Measurements from ENCODE around the gene ABHD12.
"Not testable (repeated sequence)": the region's sequence is repeated elsewhere in the genome, so short reads cannot be mapped to it uniquely, and the experiment has no call there.

ABHD12 gene

DNA sequence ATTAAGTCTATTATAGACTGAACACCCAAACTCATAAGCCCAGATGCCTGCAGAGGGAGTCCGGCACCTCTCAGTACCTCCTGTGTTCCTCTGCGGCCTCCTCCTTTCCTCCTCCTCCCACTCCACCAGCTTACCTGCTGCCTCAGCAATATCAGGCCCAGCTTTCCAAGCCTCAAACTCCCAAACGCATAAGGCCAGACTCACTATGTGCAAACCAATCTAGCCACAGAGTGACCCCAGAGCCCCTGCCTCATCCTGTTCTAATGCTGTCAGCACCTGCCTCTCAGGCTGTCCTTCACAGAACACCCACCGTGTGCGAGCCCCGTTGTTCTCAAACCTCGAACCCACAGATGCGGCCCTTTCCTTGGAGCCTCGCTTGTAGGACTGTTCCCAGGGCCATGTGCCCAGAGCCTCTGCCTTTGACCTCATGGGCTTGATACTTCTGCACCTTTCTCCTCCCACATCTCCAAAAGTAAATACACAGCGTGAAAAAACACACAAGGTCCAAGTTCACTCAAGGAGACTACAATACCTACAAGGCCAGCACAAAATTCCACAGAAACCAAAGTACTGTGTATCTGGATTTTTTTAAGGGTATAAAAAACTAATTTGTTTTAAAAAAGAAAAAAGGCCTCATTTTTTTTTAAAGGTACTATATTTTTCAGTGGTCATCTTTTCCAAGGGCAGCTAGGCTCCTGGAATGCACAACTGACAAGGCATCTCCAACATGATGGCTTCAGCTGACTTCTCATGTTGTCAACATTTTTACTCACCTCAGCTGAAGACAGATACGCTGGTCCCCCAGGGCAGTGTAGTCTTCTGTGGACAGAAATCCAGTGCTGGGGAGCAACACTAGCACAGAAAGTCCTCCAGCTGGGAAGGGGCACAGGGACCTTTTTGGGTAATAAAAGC, 52.3 kb downstream of the ABHD12 start:
- no peak for DNase-seq (ENCODE audit: low read depth in 1 of 2, low spot score in 1 of 2)
- no peaks in the 10 kb centered on the region for H3K27me3 ChIP-seq (ENCODE audit: insufficient read depth, poor library complexity, severe bottlenecking)
- no peak overlapping the region for H3K4me3 ChIP-seq (replicated peaks; ENCODE audit: insufficient read depth, low read length)
- no peak for TF ChIP-seq POLR2AphosphoS5 (IDR thresholded peaks at IDR 0.05; ENCODE audit: low read depth)
- no peak for TF ChIP-seq SPI1 (IDR thresholded peaks at IDR 0.05; ENCODE audit: borderline replicate concordance, low read depth)
- TF ChIP-seq, protein P1, sequence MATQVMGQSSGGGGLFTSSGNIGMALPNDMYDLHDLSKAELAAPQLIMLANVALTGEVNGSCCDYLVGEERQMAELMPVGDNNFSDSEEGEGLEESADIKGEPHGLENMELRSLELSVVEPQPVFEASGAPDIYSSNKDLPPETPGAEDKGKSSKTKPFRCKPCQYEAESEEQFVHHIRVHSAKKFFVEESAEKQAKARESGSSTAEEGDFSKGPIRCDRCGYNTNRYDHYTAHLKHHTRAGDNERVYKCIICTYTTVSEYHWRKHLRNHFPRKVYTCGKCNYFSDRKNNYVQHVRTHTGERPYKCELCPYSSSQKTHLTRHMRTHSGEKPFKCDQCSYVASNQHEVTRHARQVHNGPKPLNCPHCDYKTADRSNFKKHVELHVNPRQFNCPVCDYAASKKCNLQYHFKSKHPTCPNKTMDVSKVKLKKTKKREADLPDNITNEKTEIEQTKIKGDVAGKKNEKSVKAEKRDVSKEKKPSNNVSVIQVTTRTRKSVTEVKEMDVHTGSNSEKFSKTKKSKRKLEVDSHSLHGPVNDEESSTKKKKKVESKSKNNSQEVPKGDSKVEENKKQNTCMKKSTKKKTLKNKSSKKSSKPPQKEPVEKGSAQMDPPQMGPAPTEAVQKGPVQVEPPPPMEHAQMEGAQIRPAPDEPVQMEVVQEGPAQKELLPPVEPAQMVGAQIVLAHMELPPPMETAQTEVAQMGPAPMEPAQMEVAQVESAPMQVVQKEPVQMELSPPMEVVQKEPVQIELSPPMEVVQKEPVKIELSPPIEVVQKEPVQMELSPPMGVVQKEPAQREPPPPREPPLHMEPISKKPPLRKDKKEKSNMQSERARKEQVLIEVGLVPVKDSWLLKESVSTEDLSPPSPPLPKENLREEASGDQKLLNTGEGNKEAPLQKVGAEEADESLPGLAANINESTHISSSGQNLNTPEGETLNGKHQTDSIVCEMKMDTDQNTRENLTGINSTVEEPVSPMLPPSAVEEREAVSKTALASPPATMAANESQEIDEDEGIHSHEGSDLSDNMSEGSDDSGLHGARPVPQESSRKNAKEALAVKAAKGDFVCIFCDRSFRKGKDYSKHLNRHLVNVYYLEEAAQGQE (IDR thresholded peaks at IDR 0.05; ENCODE audit: insufficient replicate concordance, low read depth), result no peak
- TF ChIP-seq GABPA (IDR thresholded peaks at IDR 0.05; ENCODE audit: low read depth), result no peak
- TF ChIP-seq, protein P2, sequence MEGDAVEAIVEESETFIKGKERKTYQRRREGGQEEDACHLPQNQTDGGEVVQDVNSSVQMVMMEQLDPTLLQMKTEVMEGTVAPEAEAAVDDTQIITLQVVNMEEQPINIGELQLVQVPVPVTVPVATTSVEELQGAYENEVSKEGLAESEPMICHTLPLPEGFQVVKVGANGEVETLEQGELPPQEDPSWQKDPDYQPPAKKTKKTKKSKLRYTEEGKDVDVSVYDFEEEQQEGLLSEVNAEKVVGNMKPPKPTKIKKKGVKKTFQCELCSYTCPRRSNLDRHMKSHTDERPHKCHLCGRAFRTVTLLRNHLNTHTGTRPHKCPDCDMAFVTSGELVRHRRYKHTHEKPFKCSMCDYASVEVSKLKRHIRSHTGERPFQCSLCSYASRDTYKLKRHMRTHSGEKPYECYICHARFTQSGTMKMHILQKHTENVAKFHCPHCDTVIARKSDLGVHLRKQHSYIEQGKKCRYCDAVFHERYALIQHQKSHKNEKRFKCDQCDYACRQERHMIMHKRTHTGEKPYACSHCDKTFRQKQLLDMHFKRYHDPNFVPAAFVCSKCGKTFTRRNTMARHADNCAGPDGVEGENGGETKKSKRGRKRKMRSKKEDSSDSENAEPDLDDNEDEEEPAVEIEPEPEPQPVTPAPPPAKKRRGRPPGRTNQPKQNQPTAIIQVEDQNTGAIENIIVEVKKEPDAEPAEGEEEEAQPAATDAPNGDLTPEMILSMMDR (IDR thresholded peaks at IDR 0.05; ENCODE audit: insufficient read depth, low read length), result no peak
- no peak overlapping the region for H3K27ac ChIP-seq (replicated peaks)

DNA sequence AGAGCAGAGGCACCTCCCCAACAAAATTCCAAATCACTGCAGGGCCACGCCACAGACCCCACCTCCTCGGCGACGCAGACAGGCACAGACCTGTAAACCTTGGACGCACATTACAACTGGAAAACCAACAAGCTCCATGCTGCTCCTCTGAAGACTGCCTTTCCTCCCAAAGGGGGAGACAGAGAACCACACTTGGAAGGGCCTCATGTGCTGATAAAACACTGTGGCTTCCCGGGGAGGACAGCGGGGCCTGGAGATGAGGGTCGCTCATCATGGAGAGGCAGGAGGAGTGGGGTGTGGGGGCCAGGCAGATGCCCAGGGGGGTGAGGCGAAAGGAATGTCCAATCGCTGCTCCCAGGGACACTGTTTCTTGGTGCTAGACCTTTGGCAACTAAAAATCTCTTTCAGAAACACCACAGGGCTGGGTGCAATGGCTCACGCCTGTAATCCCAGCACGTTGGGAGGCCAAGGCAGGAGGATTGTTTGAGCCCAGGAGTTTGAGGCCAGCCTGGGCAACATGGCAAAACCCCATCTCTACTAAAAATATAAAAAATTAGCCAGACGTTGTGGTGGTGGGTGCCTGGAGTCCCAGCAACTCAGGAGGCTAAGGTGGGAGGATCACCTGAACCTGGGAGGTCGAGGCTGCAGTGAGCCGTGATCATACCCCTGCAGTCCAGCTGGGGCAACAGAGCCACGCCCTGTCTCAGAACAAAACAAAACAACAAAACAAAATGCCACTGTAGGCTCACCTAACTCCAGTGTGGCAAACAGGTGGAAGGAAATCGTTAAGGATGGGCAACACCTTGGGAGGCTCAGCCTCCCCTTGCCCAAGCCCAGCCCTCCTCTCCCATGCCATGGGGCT, 53.8 kb downstream of the ABHD12 start:
- no peak overlapping the region for H3K4me3 ChIP-seq (replicated peaks; ENCODE audit: insufficient read depth, low read length)
- no peak overlapping the region for H3K27ac ChIP-seq (replicated peaks)
- H3K27me3 ChIP-seq (ENCODE audit: insufficient read depth, poor library complexity, severe bottlenecking), result no peaks in the 10 kb centered on the region
- peak in 1 of 2 experiments; percentile 11 for DNase-seq (ENCODE audit: low read depth in 1 of 2, low spot score in 1 of 2)
- TF ChIP-seq POLR2AphosphoS5 (IDR thresholded peaks at IDR 0.05; ENCODE audit: low read depth) (no peak), SPI1 (IDR thresholded peaks at IDR 0.05; ENCODE audit: borderline replicate concordance, low read depth) (no peak), GABPA (IDR thresholded peaks at IDR 0.05; ENCODE audit: low read depth) (no peak)
- TF ChIP-seq, protein P1 (IDR thresholded peaks at IDR 0.05; ENCODE audit: insufficient replicate concordance, low read depth), result no peak
- TF ChIP-seq, protein P2 (IDR thresholded peaks at IDR 0.05; ENCODE audit: insufficient read depth, low read length), result no peak

DNA sequence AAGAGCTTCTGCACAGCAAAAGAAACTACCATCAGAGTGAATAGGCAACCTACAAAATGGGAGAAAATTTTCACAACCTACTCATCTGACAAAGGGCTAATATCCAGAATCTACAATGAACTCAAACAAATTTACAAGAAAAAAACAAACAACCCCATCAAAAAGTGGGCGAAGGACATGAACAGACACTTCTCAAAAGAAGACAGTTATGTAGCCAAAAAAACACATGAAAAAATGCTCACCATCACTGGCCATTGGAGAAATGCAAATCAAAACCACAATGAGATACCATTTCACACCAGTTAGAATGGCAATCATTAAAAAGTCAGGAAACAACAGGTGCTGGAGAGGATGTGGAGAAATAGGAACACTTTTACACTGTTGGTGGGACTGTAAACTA, 55.7 kb downstream of the ABHD12 start:
- DNase-seq (ENCODE audit: low read depth in 1 of 2, low spot score in 1 of 2); H3K27me3 ChIP-seq (ENCODE audit: insufficient read depth, poor library complexity, severe bottlenecking); H3K4me3 ChIP-seq (replicated peaks; ENCODE audit: insufficient read depth, low read length); H3K27ac ChIP-seq (replicated peaks): not testable (repeated sequence)

DNA sequence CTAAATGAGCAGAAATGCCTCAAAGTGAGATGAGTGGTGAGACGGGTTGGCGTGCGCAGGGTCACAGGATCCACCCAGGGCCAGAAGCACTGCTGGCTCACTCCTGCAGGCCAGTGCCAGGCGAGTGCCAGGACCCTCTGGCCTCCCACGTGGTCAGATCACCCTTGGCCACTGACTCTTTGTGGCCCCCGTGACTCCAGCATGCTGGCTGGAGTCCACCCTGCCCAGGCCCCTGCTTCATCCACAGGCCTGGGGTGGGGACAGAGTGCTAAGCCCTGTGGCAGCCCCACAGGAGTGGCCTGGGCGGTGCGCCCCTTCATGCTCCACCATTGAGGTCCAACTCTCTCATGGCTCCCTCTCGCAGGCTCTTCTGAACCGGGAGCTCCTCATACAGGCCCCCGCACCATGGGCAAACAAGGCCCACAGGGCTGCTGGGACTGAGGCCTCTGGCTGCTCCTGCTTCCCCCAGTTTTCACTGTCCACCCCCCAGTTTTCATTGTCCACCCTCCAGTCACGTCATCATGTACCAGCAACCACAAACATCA, 61.6 kb downstream of the ABHD12 start:
- TF ChIP-seq, protein P2 (IDR thresholded peaks at IDR 0.05; ENCODE audit: insufficient read depth, low read length), result no peak
- TF ChIP-seq, protein P1 (IDR thresholded peaks at IDR 0.05; ENCODE audit: insufficient replicate concordance, low read depth), result no peak
- TF ChIP-seq SPI1 (IDR thresholded peaks at IDR 0.05; ENCODE audit: borderline replicate concordance, low read depth) (no peak), GABPA (IDR thresholded peaks at IDR 0.05; ENCODE audit: low read depth) (no peak), POLR2AphosphoS5 (IDR thresholded peaks at IDR 0.05; ENCODE audit: low read depth) (no peak)
- DNase-seq (ENCODE audit: low read depth in 1 of 2, low spot score in 1 of 2), result no peak
- Histone ChIP-seq H3K27me3 (ENCODE audit: insufficient read depth, poor library complexity, severe bottlenecking) (no peaks in the 10 kb centered on the region), H3K27ac (replicated peaks) (no peak overlapping the region), H3K4me3 (replicated peaks; ENCODE audit: insufficient read depth, low read length) (no peak overlapping the region)
